Endothelial cell of umbilical vein (primary cell): Measurements from ENCODE around the gene ADGRL3. TPM values are rescaled to one million over a fixed set of nuclear protein-coding genes. Genes with fewer than 3 reads are reported as not detected.

Experiments
- BruUV-seq: library from RNA; stranded (reverse); fragments of 400-500 nt; replicated peaks from 2 replicates; lab custom pipeline; 2021; lab: Mats Ljungman, UMichigan
- CTCF ChIA-PET: fragments of 300-600, 350-600 bp; sonication (Branson Sonifier 250); formaldehyde crosslinking; loops from one replicate; lab custom pipeline; 2021; ENCODE audit warnings: antibody characterized with exemption, inconsistent platforms; lab: Charles Lee
- POLR2A ChIA-PET: fragments of 300-600, 350-600 bp; sonication (Branson Sonifier 250); formaldehyde crosslinking; loops from one replicate; lab custom pipeline; 2021; ENCODE audit warnings: antibody characterized with exemption, inconsistent platforms; lab: Charles Lee
- DNase-seq: peaks from one replicate; pipeline ENCODE4 v3.0.0-alpha.2; 2011; ENCODE audit warnings: low read depth, low spot score
- FAIRE-seq: peaks from 2 replicates; lab custom pipeline; 2011; peaks lifted over from hg19 to GRCh38; lab: Jason Lieb, UNC
- H2AFZ ChIP-seq: 2 replicates; pipeline ENCODE4 v1.6.0; 2012; ENCODE audit warnings: low read depth, low read length, control low read depth, inconsistent platforms
- H3K27ac ChIP-seq: 2 replicates; pipeline ENCODE4 v1.5.1; 2011; ENCODE audit warnings: low read depth, mild to moderate bottlenecking, control low read depth, low read length, moderate library complexity; ENCODE audit not compliant: insufficient read depth
- H3K27me3 ChIP-seq, 2 experiments: 2 replicates each; pipeline versions ENCODE4 v1.6.0 to v1.6.1; 2011; ENCODE audit warnings: low read length in 2 of 2, mixed read lengths in 1 of 2; ENCODE audit not compliant: control insufficient read depth in 2 of 2, insufficient read depth in 2 of 2
- H3K36me3 ChIP-seq, 2 experiments: 2 replicates in 1 of 2; 3 replicates in 1 of 2; pipeline ENCODE4 v1.5.1; 2011; ENCODE audit warnings: low read length in 2 of 2, mild to moderate bottlenecking in 1 of 2, moderate library complexity in 1 of 2; ENCODE audit not compliant: control insufficient read depth in 2 of 2, insufficient read depth in 2 of 2; ENCODE audit errors: extremely low read depth in 1 of 2
- H3K4me1 ChIP-seq: 3 replicates; pipeline ENCODE4 v1.5.1; 2011; ENCODE audit warnings: mild to moderate bottlenecking, low read length; ENCODE audit not compliant: control insufficient read depth, insufficient read depth; ENCODE audit errors: extremely low read depth
- H3K4me2 ChIP-seq: 2 replicates; pipeline ENCODE4 v1.6.1; 2011; ENCODE audit warnings: low read length, control low read depth, mixed read lengths; ENCODE audit not compliant: insufficient read depth
- H3K4me3 ChIP-seq, 3 experiments: fragments of 200-600 bp in 1 of 3; sonication (generic), shearing (Covaris generic) in 1 of 3; replicated peaks in 1 of 3; 2 replicates each; pipeline ENCODE4 v1.5.1; 2011 to 2016; ENCODE audit warnings: control low read depth in 3 of 3, low read length in 3 of 3, mild to moderate bottlenecking in 2 of 3, inconsistent platforms in 1 of 3, low read depth in 1 of 3, moderate library complexity in 1 of 3; ENCODE audit not compliant: insufficient read depth in 1 of 3
- H3K79me2 ChIP-seq: 2 replicates; pipeline ENCODE4 v1.6.0; 2012; ENCODE audit warnings: low read length, inconsistent platforms; ENCODE audit not compliant: control insufficient read depth, insufficient read depth
- H3K9ac ChIP-seq: replicated peaks from 2 replicates; pipeline ENCODE3; 2011; ENCODE audit warnings: low read length, control low read depth; ENCODE audit not compliant: insufficient read depth; ENCODE audit errors: extremely low read depth
- H3K9me1 ChIP-seq: replicated peaks from 3 replicates; pipeline ENCODE4 v1.6.0; 2011; ENCODE audit warnings: mild to moderate bottlenecking, low read length; ENCODE audit not compliant: control insufficient read depth, insufficient read depth; ENCODE audit errors: extremely low read depth
- H3K9me3 ChIP-seq: replicated peaks from 2 replicates; pipeline ENCODE4 v1.5.1; 2012; ENCODE audit warnings: low read length, inconsistent platforms; ENCODE audit not compliant: control insufficient read depth, insufficient read depth
- H4K20me1 ChIP-seq: replicated peaks from 2 replicates; pipeline ENCODE3; 2011; ENCODE audit warnings: mild to moderate bottlenecking, low read length; ENCODE audit not compliant: control insufficient read depth, insufficient read depth; ENCODE audit errors: extremely low read depth
- EZH2 ChIP-seq: IDR thresholded peaks from 2 replicates; pipeline ENCODE4 v1.6.1; 2012; ENCODE audit warnings: borderline replicate concordance, low read depth, mild to moderate bottlenecking, moderate library complexity, low read length, inconsistent platforms; ENCODE audit not compliant: severe bottlenecking
- FOS ChIP-seq: IDR thresholded peaks from 2 replicates; pipeline ENCODE4 v1.6.1; 2011; ENCODE audit warnings: mild to moderate bottlenecking, low read length, moderate library complexity, borderline replicate concordance; ENCODE audit not compliant: insufficient read depth
- GATA2 ChIP-seq: IDR thresholded peaks from 2 replicates; pipeline ENCODE4 v1.7.0; 2011; ENCODE audit warnings: low read depth, mild to moderate bottlenecking, moderate library complexity, mixed read lengths, low read length; ENCODE audit not compliant: insufficient read length, insufficient read depth
- JUN ChIP-seq: IDR thresholded peaks from 2 replicates; pipeline ENCODE4 v1.6.1; 2011; ENCODE audit warnings: borderline replicate concordance, low read depth; ENCODE audit not compliant: insufficient read length, insufficient read depth
- MAX ChIP-seq: IDR thresholded peaks from 2 replicates; pipeline ENCODE4 v1.6.1; 2011; ENCODE audit not compliant: insufficient read depth, insufficient read length
- MYC ChIP-seq: IDR thresholded peaks from one replicate; pipeline ENCODE4 v1.6.1; 2011; ENCODE audit warnings: mild to moderate bottlenecking, low read depth, low read length
- POLR2A ChIP-seq: IDR thresholded peaks from 2 replicates; pipeline ENCODE4 v1.6.1; 2012; ENCODE audit warnings: low read depth, mild to moderate bottlenecking, control low read depth, low read length
- POLR2AphosphoS5 ChIP-seq: IDR thresholded peaks from 2 replicates; pipeline ENCODE4 v1.6.1; 2012; ENCODE audit warnings: low read depth, mild to moderate bottlenecking, control low read depth, low read length, moderate library complexity; ENCODE audit not compliant: insufficient read depth
- dilution Hi-C: fragments of 300-500 bp; cut with MboI; formaldehyde crosslinking; loops from one replicate; pipeline ENCODE4 v1.15.0; 2019; ENCODE audit warnings: low sequenced_read_pairs; ENCODE audit not compliant: extremely low pct_ligation_motif_present
- intact Hi-C: fragments of 100-400 bp; cut with micrococcal nuclease; formaldehyde crosslinking; loops from one replicate; pipeline ENCODE4 v1.10.0; 2022
- polyA plus RNA-seq, 4 experiments: library from polyadenylated mRNA; depleted of rRNA in 3 of 4; stranded (reverse) in 3 of 4; unstranded in 1 of 4; fragments of >200 nt; gene quantifications; 2 replicates each; pipeline versions ENCODE4 v1.2.1 to v1.2.3, GENCODE V29; 2011 to 2012; ENCODE audit warnings: missing spikeins in 1 of 4
- total RNA-seq: library from RNA; stranded (reverse); gene quantifications from 2 replicates; pipeline ENCODE4 v1.2.3, GENCODE V29; 2021
- TF ChIP-seq, protein P1 (sequence below), 2 donors: IDR thresholded peaks; 1 replicate in 1 of 2; 2 replicates in 1 of 2; pipeline ENCODE4 v1.5.1; 2011; ENCODE audit warnings: low read length in 2 of 2, mild to moderate bottlenecking in 2 of 2, moderate library complexity in 2 of 2, control low read depth in 1 of 2, inconsistent platforms in 1 of 2, low read depth in 1 of 2; ENCODE audit not compliant: insufficient read depth in 1 of 2; ENCODE audit errors: extremely low read depth in 1 of 2

ADGRL3 gene
- total and polyA plus RNA-seq, 2 donors (not counting 3 experiments of a cell fraction or from before 2014, with no cell fraction given), result not detected

DNA sequence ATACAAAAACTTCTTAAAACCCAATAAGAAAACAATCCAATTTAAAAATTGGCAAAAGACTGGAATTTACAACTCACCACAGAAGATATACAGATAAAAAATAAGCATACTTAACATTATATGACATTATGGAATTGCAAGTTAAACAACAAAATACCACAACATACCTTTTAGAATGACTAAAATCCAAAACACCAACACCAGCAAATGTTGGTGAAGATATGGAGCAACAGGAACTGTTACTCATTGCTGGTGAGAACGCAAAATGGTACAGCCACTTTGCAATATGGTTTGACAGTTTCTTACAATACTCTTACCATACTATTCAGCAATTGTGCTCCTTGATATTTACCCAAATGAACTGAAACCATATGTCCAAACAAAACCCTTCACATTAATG, 112.4 kb downstream of the ADGRL3 start:
- no peaks in the 10 kb centered on the region for H3K36me3 ChIP-seq
- no peak overlapping the region for H3K4me3 ChIP-seq
- H3K9ac ChIP-seq, result no peak overlapping the region
- no peak for FAIRE-seq
- no peaks in the 10 kb centered on the region for H3K79me2 ChIP-seq
- no peaks in the 10 kb centered on the region for H3K27me3 ChIP-seq
- H3K4me2 ChIP-seq, result no peak overlapping the region
- intact Hi-C loops (no loop called here), dilution Hi-C loops (no loop called here)
- no peaks in the 10 kb centered on the region for H4K20me1 ChIP-seq
- H3K9me3 ChIP-seq, result no peaks in the 10 kb centered on the region
- no peaks in the 10 kb centered on the region for H3K9me1 ChIP-seq
- POLR2A ChIA-PET, result no interaction called here
- TF ChIP-seq GATA2 (no peak), EZH2 (no peak), FOS (no peak), JUN (no peak), MYC (no peak), POLR2AphosphoS5 (no peak), MAX (no peak), POLR2A (no peak)
- TF ChIP-seq, protein P1, sequence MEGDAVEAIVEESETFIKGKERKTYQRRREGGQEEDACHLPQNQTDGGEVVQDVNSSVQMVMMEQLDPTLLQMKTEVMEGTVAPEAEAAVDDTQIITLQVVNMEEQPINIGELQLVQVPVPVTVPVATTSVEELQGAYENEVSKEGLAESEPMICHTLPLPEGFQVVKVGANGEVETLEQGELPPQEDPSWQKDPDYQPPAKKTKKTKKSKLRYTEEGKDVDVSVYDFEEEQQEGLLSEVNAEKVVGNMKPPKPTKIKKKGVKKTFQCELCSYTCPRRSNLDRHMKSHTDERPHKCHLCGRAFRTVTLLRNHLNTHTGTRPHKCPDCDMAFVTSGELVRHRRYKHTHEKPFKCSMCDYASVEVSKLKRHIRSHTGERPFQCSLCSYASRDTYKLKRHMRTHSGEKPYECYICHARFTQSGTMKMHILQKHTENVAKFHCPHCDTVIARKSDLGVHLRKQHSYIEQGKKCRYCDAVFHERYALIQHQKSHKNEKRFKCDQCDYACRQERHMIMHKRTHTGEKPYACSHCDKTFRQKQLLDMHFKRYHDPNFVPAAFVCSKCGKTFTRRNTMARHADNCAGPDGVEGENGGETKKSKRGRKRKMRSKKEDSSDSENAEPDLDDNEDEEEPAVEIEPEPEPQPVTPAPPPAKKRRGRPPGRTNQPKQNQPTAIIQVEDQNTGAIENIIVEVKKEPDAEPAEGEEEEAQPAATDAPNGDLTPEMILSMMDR (IDR thresholded peaks at IDR 0.05; ENCODE audit: extremely low read depth in 1 of 2, insufficient read depth in 1 of 2, low read depth in 1 of 2, low read length in 2 of 2), result no peak
- no TSS peak for BruUV-seq
- no peak overlapping the region for H2AFZ ChIP-seq
- H3K27ac ChIP-seq, result no peak overlapping the region
- DNase-seq, result no peak
- no peaks in the 10 kb centered on the region for H3K4me1 ChIP-seq
- CTCF ChIA-PET, result no interaction called here
